GM12892 (cell line): Measurements from ENCODE around the gene TPD52L2.

ENCODE experiments used
- DNase-seq: peaks from one replicate; pipeline ENCODE4 v3.0.0; 2011; ENCODE audit not compliant: insufficient read length
- FAIRE-seq: peaks from 2 replicates; lab custom pipeline; 2011; peaks lifted over from hg19 to GRCh38; lab: Jason Lieb, UNC
- POLR2A ChIP-seq: IDR thresholded peaks from 2 replicates; pipeline ENCODE4 v1.6.1; 2011; ENCODE audit warnings: low read depth, low read length, control low read depth
- POLR2AphosphoS5 ChIP-seq: IDR thresholded peaks from 2 replicates; pipeline ENCODE4 v1.6.1; 2011; ENCODE audit warnings: low read depth, low read length, control low read depth
- TAF1 ChIP-seq: IDR thresholded peaks from 2 replicates; pipeline ENCODE4 v1.6.1; 2011; ENCODE audit warnings: low read depth, mild to moderate bottlenecking, control low read depth, low read length, borderline replicate concordance

Gene TPD52L2

GRCh38 chr20:63937596-63937995 is 72.5 kb downstream of the TPD52L2 start:
- FAIRE-seq: no peak
- no peak for TF ChIP-seq POLR2AphosphoS5
- DNase-seq: no peak

- DNase-seq (no peak), FAIRE-seq (no peak)
- TF ChIP-seq POLR2AphosphoS5: no peak
- no peak for TF ChIP-seq TAF1
- TF ChIP-seq POLR2A: no peak
These were observed 74.2 kb downstream of the TPD52L2 start for GRCh38 chr20:63939061-63939935.

- DNase-seq: no peak
- TF ChIP-seq POLR2A: no peak
- TF ChIP-seq POLR2AphosphoS5: no peak
- no peak for TF ChIP-seq TAF1
- no peak for FAIRE-seq
These were observed 75.0 kb downstream of the TPD52L2 start for GRCh38 chr20:63940071-63940471.

GRCh38 chr20:63940472-63941266 is 75.6 kb downstream of the TPD52L2 start:
- no peak for DNase-seq
- TF ChIP-seq TAF1: no peak
- no peak for FAIRE-seq
